ENCODE results near the gene ZNF664.
"Not testable (repeated sequence)": the region's sequence is repeated elsewhere in the genome, so short reads cannot be mapped to it uniquely, and the experiment has no call there.

- not testable (repeated sequence) for TF ChIP-seq CTCF (conservative IDR thresholded peaks at IDR 0.05; ENCODE audit: low read length); EZH2phosphoT487 (IDR thresholded peaks at IDR 0.05; ENCODE audit: borderline replicate concordance, low read depth, low read length)
Observed at GRCh38 chr12:123946516-123947505, 26.2 kb upstream of the ZNF664 start.
